Adrenal gland (tissue), 5 donors: ENCODE measurements around the gene KIF6.

ENCODE experiments used
- CTCF ChIP-seq, 6 experiments: fragments of 450-650 bp in 4 of 6; fragments of 200-600 bp in 2 of 6; sonication (generic) in 1 of 6; IDR thresholded peaks; 1 replicate in 5 of 6; 2 replicates in 1 of 6; pipeline versions ENCODE4 v1.5.1 to v1.8.0; 2016 to 2021; ENCODE audit warnings: antibody characterized with exemption in 6 of 6, mild to moderate bottlenecking in 2 of 6, moderate library complexity in 1 of 6
- POLR2A ChIP-seq, 2 donors: fragments of 450-650 bp; IDR thresholded peaks; one replicate each; pipeline ENCODE4 v1.6.1; 2017; ENCODE audit warnings: antibody characterized with exemption in 2 of 2, mild to moderate bottlenecking in 2 of 2, moderate library complexity in 1 of 2
- donor health status: DM: no; HTN: no; CAD: no.

GRCh38 chr6:39378960-39379425 is 346.2 kb downstream of the KIF6 start:
- TF ChIP-seq CTCF (IDR thresholded peaks at IDR 0.05) (no peak), POLR2A (IDR thresholded peaks at IDR 0.05) (no peak)
